H1 (cell line): Measurements from ENCODE around the gene WBP1L. TPM values are rescaled to one million over a fixed set of nuclear protein-coding genes. Genes with fewer than 3 reads are reported as not detected.
"Not testable (repeated sequence)": the region's sequence is repeated elsewhere in the genome, so short reads cannot be mapped to it uniquely, and the experiment has no call there.

Experiments
- CTCF ChIA-PET: fragments of 300-600 bp; sonication (Branson Sonifier 250); formaldehyde crosslinking; loops from one replicate; lab custom pipeline; 2021; ENCODE audit not compliant: partially characterized antibody; lab: Charles Lee
- POLR2A ChIA-PET: fragments of 300-600 bp; sonication (Branson Sonifier 250); formaldehyde crosslinking; loops from one replicate; lab custom pipeline; 2021; ENCODE audit warnings: inconsistent platforms; ENCODE audit not compliant: partially characterized antibody; lab: Charles Lee
- DNase-seq, 2 experiments: peaks; one replicate each; pipeline versions ENCODE4 v3.0.0 to v3.0.0-alpha.2; 2010 to 2022; ENCODE audit warnings: low spot score in 2 of 2, low read depth in 1 of 2, mixed read lengths in 1 of 2
- FAIRE-seq: peaks from 2 replicates; lab custom pipeline; 2011; peaks lifted over from hg19 to GRCh38; lab: Jason Lieb, UNC
- H2AFZ ChIP-seq: 2 replicates; pipeline ENCODE4 v1.8.1; 2012; ENCODE audit warnings: low read length, inconsistent platforms
- H2AK5ac ChIP-seq: 2 replicates; pipeline ENCODE4 v1.6.1; 2013; ENCODE audit warnings: low read depth, low read length
- H2BK120ac ChIP-seq: replicated peaks from 2 replicates; pipeline ENCODE3; 2013; ENCODE audit warnings: low read depth, low read length, inconsistent platforms
- H2BK12ac ChIP-seq: 2 replicates; pipeline ENCODE4 v1.6.1; 2013; ENCODE audit warnings: low read depth, low read length
- H2BK15ac ChIP-seq: 2 replicates; pipeline ENCODE4 v1.6.1; 2013; ENCODE audit warnings: low read length
- H2BK20ac ChIP-seq: 2 replicates; pipeline ENCODE4 v1.6.1; 2013; ENCODE audit warnings: low read length
- H2BK5ac ChIP-seq: 2 replicates; pipeline ENCODE4 v1.6.1; 2013; ENCODE audit warnings: low read depth, low read length
- H3K14ac ChIP-seq: 2 replicates; pipeline ENCODE4 v1.6.1; 2013; ENCODE audit warnings: inconsistent platforms; ENCODE audit not compliant: insufficient read length
- H3K18ac ChIP-seq: 2 replicates; pipeline ENCODE4 v1.6.1; 2013; ENCODE audit warnings: low read length; ENCODE audit errors: extremely low read depth
- H3K23ac ChIP-seq: 2 replicates; pipeline ENCODE4 v1.6.1; 2013; ENCODE audit warnings: inconsistent platforms; ENCODE audit not compliant: insufficient read length
- H3K23me2 ChIP-seq: 2 replicates; pipeline ENCODE4 v1.6.1; 2013; ENCODE audit warnings: low read depth, low read length
- H3K27ac ChIP-seq: 2 replicates; pipeline ENCODE4 v1.6.1; 2011; ENCODE audit warnings: low read depth, low read length, inconsistent platforms
- H3K27me3 ChIP-seq, 4 experiments: replicated peaks in 1 of 4; 1 replicate in 1 of 4; 2 replicates in 3 of 4; pipeline versions ENCODE4 v1.6.1 to v1.8.1; 2011 to 2013; ENCODE audit warnings: low read length in 3 of 4, mild to moderate bottlenecking in 3 of 4, inconsistent platforms in 2 of 4, mixed read lengths in 2 of 4, moderate library complexity in 1 of 4; ENCODE audit not compliant: control insufficient read depth in 3 of 4, insufficient read depth in 3 of 4; ENCODE audit errors: extremely low read depth in 1 of 4
- H3K36me3 ChIP-seq, 4 experiments: 2 replicates each; pipeline versions ENCODE4 v1.6.1 to v1.8.1; 2011 to 2013; ENCODE audit warnings: mild to moderate bottlenecking in 4 of 4, low read length in 3 of 4, moderate library complexity in 2 of 4, control low read depth in 1 of 4, inconsistent platforms in 1 of 4; ENCODE audit not compliant: insufficient read depth in 4 of 4, control insufficient read depth in 2 of 4
- H3K4ac ChIP-seq: replicated peaks from 2 replicates; pipeline ENCODE3; 2013; ENCODE audit warnings: low read length, low read depth, mixed read lengths, inconsistent platforms; ENCODE audit not compliant: insufficient read length
- H3K4me1 ChIP-seq, 4 experiments: replicated peaks in 1 of 4; 1 replicate in 1 of 4; 2 replicates in 3 of 4; pipeline versions ENCODE4 v1.6.1 to v1.8.1; 2011 to 2013; ENCODE audit warnings: low read length in 3 of 4, inconsistent platforms in 2 of 4, mixed read lengths in 1 of 4; ENCODE audit not compliant: insufficient read depth in 4 of 4, control insufficient read depth in 3 of 4
- H3K4me2 ChIP-seq, 2 experiments: 2 replicates each; pipeline versions ENCODE4 v1.6.1 to v1.8.1; 2011 to 2013; ENCODE audit warnings: low read depth in 2 of 2, low read length in 2 of 2, control low read depth in 1 of 2, inconsistent platforms in 1 of 2, mild to moderate bottlenecking in 1 of 2; ENCODE audit not compliant: insufficient read depth in 1 of 2
- H3K4me3 ChIP-seq, 4 experiments: fragments of 200-600, 300-600 bp in 1 of 4; sonication (generic), shearing (Covaris generic), sonication (Bioruptor Twin) in 1 of 4; 2 replicates each; pipeline versions ENCODE4 v1.5.1 to v1.8.1; 2011 to 2016; ENCODE audit warnings: low read length in 4 of 4, low read depth in 3 of 4, control low read depth in 2 of 4, inconsistent platforms in 2 of 4, mild to moderate bottlenecking in 2 of 4, mixed read lengths in 1 of 4, moderate library complexity in 1 of 4; ENCODE audit not compliant: insufficient read depth in 2 of 4; ENCODE audit errors: extremely low read depth in 1 of 4
- H3K56ac ChIP-seq: replicated peaks from 2 replicates; pipeline ENCODE3; 2013; ENCODE audit warnings: low read depth, mild to moderate bottlenecking, mixed read lengths, low read length, inconsistent platforms; ENCODE audit not compliant: insufficient read length
- H3K79me1 ChIP-seq: 2 replicates; pipeline ENCODE4 v1.6.1; 2013; ENCODE audit warnings: low read depth, low read length, control low read depth
- H3K79me2 ChIP-seq, 2 experiments: 2 replicates each; pipeline versions ENCODE4 v1.6.1 to v1.8.1; 2012 to 2013; ENCODE audit warnings: low read length in 2 of 2, mild to moderate bottlenecking in 2 of 2, inconsistent platforms in 1 of 2; ENCODE audit not compliant: insufficient read depth in 2 of 2, control insufficient read depth in 1 of 2
- H3K9ac ChIP-seq, 4 experiments: replicated peaks in 1 of 4; 1 replicate in 1 of 4; 2 replicates in 3 of 4; pipeline versions ENCODE4 v1.6.1 to v1.8.1; 2011 to 2013; ENCODE audit warnings: low read depth in 3 of 4, low read length in 3 of 4, control low read depth in 2 of 4, mild to moderate bottlenecking in 2 of 4, moderate library complexity in 2 of 4, inconsistent platforms in 1 of 4; ENCODE audit errors: extremely low read depth in 1 of 4
- H3K9me3 ChIP-seq, 2 experiments: 2 replicates each; pipeline versions ENCODE4 v1.6.1 to v1.8.1; 2012 to 2013; ENCODE audit warnings: mild to moderate bottlenecking in 2 of 2, moderate library complexity in 2 of 2, control low read depth in 1 of 2, inconsistent platforms in 1 of 2, low read depth in 1 of 2, low read length in 1 of 2, mixed read lengths in 1 of 2; ENCODE audit not compliant: insufficient read depth in 2 of 2
- H4K20me1 ChIP-seq, 2 experiments: replicated peaks in 1 of 2; 2 replicates each; pipeline versions ENCODE3 to v1.8.1; 2011 to 2013; ENCODE audit warnings: inconsistent platforms in 2 of 2, low read length in 2 of 2, mild to moderate bottlenecking in 1 of 2; ENCODE audit not compliant: insufficient read depth in 2 of 2, control insufficient read depth in 1 of 2
- H4K5ac ChIP-seq: 2 replicates; pipeline ENCODE4 v1.6.1; 2013; ENCODE audit warnings: low read length, low read depth, mixed read lengths, inconsistent platforms; ENCODE audit not compliant: insufficient read length
- H4K8ac ChIP-seq: 2 replicates; pipeline ENCODE4 v1.8.0; 2013; ENCODE audit warnings: mild to moderate bottlenecking, moderate library complexity, low read length, inconsistent platforms; ENCODE audit not compliant: insufficient read depth; ENCODE audit errors: extremely low read depth
- H4K91ac ChIP-seq: replicated peaks from 2 replicates; pipeline ENCODE3; 2013; ENCODE audit warnings: low read length, mixed read lengths, inconsistent platforms; ENCODE audit not compliant: insufficient read length
- WGBS, 2 experiments: shearing (Covaris generic) in 1 of 2; methylation state at CpG; one replicate each; pipeline versions ENCODE4 v1.1.6 to v1.1.7; 2013 to 2015; ENCODE audit warnings: low lambda C conversion rate in 2 of 2, mixed read lengths in 2 of 2, inconsistent platforms in 1 of 2, low coverage in 1 of 2, missing lambda C conversion rate in 1 of 2; ENCODE audit not compliant: insufficient replicate concordance in 2 of 2, insufficient coverage in 1 of 2, insufficient read length in 1 of 2; ENCODE audit errors: extremely low coverage in 1 of 2, missing lambda C conversion rate in 1 of 2; 5-methylcytosine and 5-hydroxymethylcytosine counted together
- polyA plus RNA-seq, 7 experiments: library from polyadenylated mRNA; depleted of rRNA in 3 of 7; stranded (reverse) in 5 of 7; unstranded in 2 of 7; fragments of >200 nt in 5 of 7; fragments of 200-250 nt in 2 of 7; gene quantifications; 1 replicate in 5 of 7; 2 replicates in 1 of 7; 4 replicates in 1 of 7; pipeline versions ENCODE4 v1.2.1 to v1.2.3, GENCODE V29; 2011 to 2013; ENCODE audit warnings: missing spikeins in 2 of 7, mixed read lengths in 2 of 7
- total RNA-seq: library from RNA; stranded (reverse); fragmentation: NEBNext Ultra II Directional; extraction: Animal tissue kit (Norgen Biotek cat#: 25700); gene quantifications from 2 replicates; pipeline ENCODE4 v1.2.1, GENCODE V29; 2021

The WBP1L gene
- total and polyA plus RNA-seq, 2 of the 8 experiments (the other 6 are each of a cell fraction or from before 2014, with no cell fraction given): 26.6 to 29.9 TPM

DNA sequence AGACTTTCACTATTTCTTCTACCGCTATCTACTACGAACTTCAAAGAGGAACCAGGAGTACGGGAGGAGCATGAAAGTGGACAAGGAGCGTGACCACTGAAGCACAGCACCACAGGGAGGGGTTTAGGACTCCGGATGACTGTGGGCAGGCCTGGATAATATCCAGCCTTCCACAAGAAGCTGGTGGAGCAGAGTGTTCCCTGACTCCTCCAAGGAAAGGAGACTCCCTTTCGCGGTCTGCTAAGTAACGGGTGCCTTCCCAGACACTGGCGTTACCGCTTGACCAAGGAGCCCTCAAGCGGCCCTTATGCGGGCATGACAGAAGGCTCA lies 15.2 kb downstream of the WBP1L start:
- H3K23me2 ChIP-seq, H3K23ac ChIP-seq, H2BK12ac ChIP-seq, H4K20me1 ChIP-seq, H3K27ac ChIP-seq, H3K9ac ChIP-seq, H3K56ac ChIP-seq, H3K14ac ChIP-seq, H4K5ac ChIP-seq, H3K9me3 ChIP-seq, H3K4me1 ChIP-seq, H2BK5ac ChIP-seq, H3K27me3 ChIP-seq, H2BK15ac ChIP-seq, H3K4ac ChIP-seq, H4K8ac ChIP-seq, H3K79me2 ChIP-seq, H3K4me2 ChIP-seq, POLR2A ChIA-PET, H3K79me1 ChIP-seq, DNase-seq, H3K4me3 ChIP-seq, H2BK20ac ChIP-seq, FAIRE-seq, H4K91ac ChIP-seq, CTCF ChIA-PET, H2AK5ac ChIP-seq, H3K36me3 ChIP-seq, H2BK120ac ChIP-seq, H2AFZ ChIP-seq, H3K18ac ChIP-seq: not testable (repeated sequence)
- 88% methylated on average over 5 of the region's 12 CpGs; no CpG with 5 or more reads in 1 of the 2 experiments for WGBS, 2 experiments
